ENCODE data around the gene ZNF14. TPM values are rescaled to one million over a fixed set of nuclear protein-coding genes. Genes with fewer than 3 reads are reported as not detected.
"Not testable (repeated sequence)": the region's sequence is repeated elsewhere in the genome, so short reads cannot be mapped to it uniquely, and the experiment has no call there.

Gene ZNF14
- total and polyA plus RNA-seq, 2 of the 13 experiments (the other 11 are each of a cell fraction or from before 2014, with no cell fraction given), result 1.9 to 6.2 TPM

DNA sequence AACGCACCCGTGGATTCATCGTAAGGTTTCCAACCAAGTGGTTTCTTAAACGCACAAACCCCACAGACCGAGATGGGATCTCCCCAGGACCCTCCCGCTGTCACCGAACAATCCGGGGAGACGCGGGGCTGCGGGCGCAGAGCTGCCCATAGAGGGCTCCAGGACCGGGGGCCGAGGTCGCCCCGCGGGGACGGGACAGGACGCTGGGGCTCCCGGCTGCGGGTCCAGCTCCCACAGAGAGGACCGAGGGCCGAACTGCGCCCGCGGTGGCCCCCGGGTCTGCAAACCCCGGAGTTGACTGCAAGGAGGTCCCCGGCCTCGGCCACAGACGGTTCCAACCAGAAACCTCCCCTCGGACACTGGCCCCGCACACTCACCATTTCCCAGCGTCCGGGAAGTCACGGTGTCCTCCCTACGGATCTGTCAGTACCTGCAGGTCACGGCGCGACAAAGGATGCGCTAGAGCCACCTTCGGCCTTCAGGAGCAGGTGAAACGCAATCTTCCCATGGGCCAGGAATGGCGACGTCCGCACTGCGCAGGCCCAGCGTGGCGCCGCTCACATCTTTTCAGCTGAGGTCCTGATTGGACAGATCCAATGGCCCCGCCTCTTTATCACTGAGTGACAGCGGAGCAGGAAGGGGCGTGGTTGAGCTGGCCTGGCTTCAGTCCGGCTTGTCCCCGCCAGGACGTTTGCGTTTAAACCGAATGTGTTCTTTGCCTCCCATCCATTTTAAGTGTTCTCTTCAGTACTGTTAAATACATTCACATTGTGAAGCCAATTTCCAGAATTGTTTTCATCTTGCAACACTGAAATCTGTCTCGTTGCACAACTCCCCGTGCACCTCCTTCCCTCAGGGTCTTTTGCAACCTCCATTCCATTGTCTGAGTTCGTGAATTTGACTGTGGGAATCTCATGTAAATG is at the start of gene ZNF14 (continued):
- no peak for TF ChIP-seq SSRP1 (CRISPR knock-in tag; IDR thresholded peaks at IDR 0.05)
- TF ChIP-seq, protein P1, sequence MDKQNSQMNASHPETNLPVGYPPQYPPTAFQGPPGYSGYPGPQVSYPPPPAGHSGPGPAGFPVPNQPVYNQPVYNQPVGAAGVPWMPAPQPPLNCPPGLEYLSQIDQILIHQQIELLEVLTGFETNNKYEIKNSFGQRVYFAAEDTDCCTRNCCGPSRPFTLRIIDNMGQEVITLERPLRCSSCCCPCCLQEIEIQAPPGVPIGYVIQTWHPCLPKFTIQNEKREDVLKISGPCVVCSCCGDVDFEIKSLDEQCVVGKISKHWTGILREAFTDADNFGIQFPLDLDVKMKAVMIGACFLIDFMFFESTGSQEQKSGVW (CRISPR knock-in tag; IDR thresholded peaks at IDR 0.05; ENCODE audit: borderline replicate concordance), result no peak
- TF ChIP-seq ELF3 (CRISPR knock-in tag; IDR thresholded peaks at IDR 0.05), result 0 out of 2 replicates have a peak, but pooled peaks have one; percentile 25
- TF ChIP-seq, protein P2, sequence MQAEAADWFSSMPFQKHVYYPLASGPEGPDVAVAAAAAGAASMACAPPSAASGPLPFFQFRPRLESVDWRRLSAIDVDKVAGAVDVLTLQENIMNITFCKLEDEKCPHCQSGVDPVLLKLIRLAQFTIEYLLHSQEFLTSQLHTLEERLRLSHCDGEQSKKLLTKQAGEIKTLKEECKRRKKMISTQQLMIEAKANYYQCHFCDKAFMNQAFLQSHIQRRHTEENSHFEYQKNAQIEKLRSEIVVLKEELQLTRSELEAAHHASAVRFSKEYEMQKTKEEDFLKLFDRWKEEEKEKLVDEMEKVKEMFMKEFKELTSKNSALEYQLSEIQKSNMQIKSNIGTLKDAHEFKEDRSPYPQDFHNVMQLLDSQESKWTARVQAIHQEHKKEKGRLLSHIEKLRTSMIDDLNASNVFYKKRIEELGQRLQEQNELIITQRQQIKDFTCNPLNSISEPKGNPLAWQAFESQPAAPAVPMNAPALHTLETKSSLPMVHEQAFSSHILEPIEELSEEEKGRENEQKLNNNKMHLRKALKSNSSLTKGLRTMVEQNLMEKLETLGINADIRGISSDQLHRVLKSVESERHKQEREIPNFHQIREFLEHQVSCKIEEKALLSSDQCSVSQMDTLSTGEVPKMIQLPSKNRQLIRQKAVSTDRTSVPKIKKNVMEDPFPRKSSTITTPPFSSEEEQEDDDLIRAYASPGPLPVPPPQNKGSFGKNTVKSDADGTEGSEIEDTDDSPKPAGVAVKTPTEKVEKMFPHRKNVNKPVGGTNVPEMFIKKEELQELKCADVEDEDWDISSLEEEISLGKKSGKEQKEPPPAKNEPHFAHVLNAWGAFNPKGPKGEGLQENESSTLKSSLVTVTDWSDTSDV (CRISPR knock-in tag; IDR thresholded peaks at IDR 0.05), result peak; percentile 62; the same call in 1 of the 2 replicates
- no peak for TF ChIP-seq JUNB (CRISPR knock-in tag; IDR thresholded peaks at IDR 0.05; ENCODE audit: borderline replicate concordance)

DNA sequence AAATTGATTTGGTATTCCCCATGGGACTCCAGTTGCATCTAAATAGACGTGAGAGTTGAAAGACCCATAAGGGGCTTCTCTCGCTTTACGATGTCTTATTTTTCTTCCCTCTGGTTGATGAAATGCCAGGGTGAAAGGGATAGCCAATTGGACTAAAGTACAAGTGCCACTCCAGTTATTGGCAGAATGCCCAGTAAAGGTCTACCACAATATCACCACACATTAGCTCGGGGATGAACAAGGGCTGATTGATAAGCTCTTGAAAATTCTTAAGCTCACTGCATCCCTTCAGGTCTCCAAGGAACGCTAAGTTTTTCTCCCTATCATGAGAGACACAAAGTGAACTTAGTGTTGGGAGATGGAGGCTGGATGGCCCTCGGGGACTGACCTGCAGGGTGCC is 48.9 kb upstream of the ZNF14 start:
- H3K9me3 ChIP-seq (ENCODE audit: low read length); POLR2A ChIA-PET: not testable (repeated sequence)

More for the DNA sequence above, 48.9 kb upstream of the ZNF14 start:
- in situ Hi-C loops (cut with HindIII; ENCODE audit: extremely low pct_ligation_motif_present, low pct_unique_long_range_greater_than_20kb); BruUV-seq (replicated peaks); FAIRE-seq; intact Hi-C loops (cut with micrococcal nuclease; ENCODE audit: unreplicated experiment); H3K27me3 ChIP-seq (ENCODE audit: control insufficient read depth in 1 of 2, insufficient read depth in 2 of 2, low read length in 2 of 2); H3K4me3 ChIP-seq (replicated peaks in 1 of 3; ENCODE audit: insufficient read depth in 1 of 3, low read depth in 2 of 3, low read length in 3 of 3); H3K27ac ChIP-seq (ENCODE audit: extremely low read length, insufficient read depth, low read length); H3K4me2 ChIP-seq (ENCODE audit: low read depth, low read length); ATAC-seq; H4K20me1 ChIP-seq (ENCODE audit: insufficient read depth, low read length); H2AFZ ChIP-seq (ENCODE audit: low read length); H3K9ac ChIP-seq (ENCODE audit: insufficient read depth, low read depth, low read length); H3K36me3 ChIP-seq (replicated peaks in 1 of 2; ENCODE audit: control insufficient read depth in 1 of 2, insufficient read depth in 2 of 2, low read length in 2 of 2); CTCF ChIA-PET (ENCODE audit: low intra/inter-chr PET ratio, low total read pairs); DNase-seq (ENCODE audit: low spot score): not testable (repeated sequence)
- peaks cover 11% of the 10 kb centered on the region for H3K79me2 ChIP-seq (ENCODE audit: insufficient read depth, low read length)
- 96% methylated on average over 6 of the region's 6 CpGs for WGBS (ENCODE audit: low lambda C conversion rate)
- peaks cover 22% of the 10 kb centered on the region for H3K4me1 ChIP-seq (ENCODE audit: insufficient read depth, low read length)
